Chondrocyte (in vitro differentiated cells): ENCODE data around the gene GLYR1. TPM values are rescaled to one million over a fixed set of nuclear protein-coding genes. Genes with fewer than 3 reads are reported as not detected.

Experiments used
- DNase-seq: peaks from one replicate; pipeline ENCODE4 v3.0.0; 2021; ENCODE audit warnings: mixed read lengths, low spot score
- H3K27ac Mint-ChIP-seq: one replicate; pipeline ENCODE4 v1.8.0; 2021; ENCODE audit warnings: mild to moderate bottlenecking, moderate library complexity, mixed read lengths; ENCODE audit not compliant: unreplicated experiment
- H3K27me3 Mint-ChIP-seq: 2 replicates; pipeline ENCODE4 v1.8.0; 2021; ENCODE audit warnings: low read depth, mixed read lengths
- H3K36me3 Mint-ChIP-seq: 2 replicates; pipeline ENCODE4 v1.8.0; 2021; ENCODE audit warnings: low read depth, mixed read lengths
- H3K4me1 Mint-ChIP-seq: 2 replicates; pipeline ENCODE4 v1.8.0; 2021; ENCODE audit warnings: low read depth, mild to moderate bottlenecking, mixed read lengths
- H3K4me3 Mint-ChIP-seq: one replicate; pipeline ENCODE4 v1.8.0; 2021; ENCODE audit warnings: mild to moderate bottlenecking, moderate library complexity, mixed read lengths; ENCODE audit not compliant: unreplicated experiment
- H3K9me3 Mint-ChIP-seq: 2 replicates; pipeline ENCODE4 v1.8.0; 2021; ENCODE audit warnings: low read depth, mixed read lengths
- total RNA-seq: library from RNA; stranded (reverse); gene quantifications from 3 replicates; pipeline ENCODE4 v1.2.1, GENCODE V29; 2021
- TF ChIP-seq, protein P1 (sequence below): fragments of 200-600 bp; sonication (generic); IDR thresholded peaks from 2 replicates; pipeline ENCODE4 v1.5.0; 2021; ENCODE audit warnings: antibody characterized with exemption, mild to moderate bottlenecking, moderate library complexity

Gene GLYR1
- total RNA-seq, 1 donor from 2014 or later, result 56.8 TPM

DNA sequence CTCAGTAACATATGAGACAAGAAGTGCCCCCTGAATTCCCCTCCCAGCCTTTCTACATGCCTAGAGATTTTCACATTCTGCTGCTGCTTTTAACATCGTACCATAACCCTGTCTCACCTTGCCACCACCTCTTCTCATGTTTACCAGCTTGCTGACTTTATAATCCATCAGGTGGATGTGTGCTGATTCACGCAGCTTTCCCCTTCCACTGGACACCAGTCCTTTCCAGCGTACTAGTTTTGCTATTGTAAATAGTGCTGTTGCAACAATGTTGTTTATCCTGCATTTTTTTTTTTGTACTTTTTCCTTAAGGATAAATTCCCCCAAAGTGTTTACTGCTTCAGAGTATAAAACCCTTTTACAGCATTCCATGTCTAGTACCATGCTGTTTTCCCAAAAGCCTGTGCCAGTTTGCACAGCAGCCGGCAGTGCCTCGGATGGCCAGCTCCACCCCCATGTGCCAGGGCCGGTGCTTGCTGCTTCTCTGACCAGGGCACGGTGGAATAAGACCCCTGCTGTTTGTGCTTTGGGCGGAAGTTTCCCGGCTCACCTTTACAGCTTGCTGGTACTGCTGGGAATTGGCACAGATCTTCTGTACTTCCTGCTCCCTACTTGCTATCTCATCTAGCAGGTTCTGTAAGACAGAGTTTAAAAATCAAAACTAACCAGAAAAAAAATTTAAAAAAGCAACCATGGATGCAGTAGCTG is 41.5 kb upstream of the GLYR1 start:
- peaks cover 6% of the 10 kb centered on the region for H3K4me1 Mint-ChIP-seq
- TF ChIP-seq, protein P1, sequence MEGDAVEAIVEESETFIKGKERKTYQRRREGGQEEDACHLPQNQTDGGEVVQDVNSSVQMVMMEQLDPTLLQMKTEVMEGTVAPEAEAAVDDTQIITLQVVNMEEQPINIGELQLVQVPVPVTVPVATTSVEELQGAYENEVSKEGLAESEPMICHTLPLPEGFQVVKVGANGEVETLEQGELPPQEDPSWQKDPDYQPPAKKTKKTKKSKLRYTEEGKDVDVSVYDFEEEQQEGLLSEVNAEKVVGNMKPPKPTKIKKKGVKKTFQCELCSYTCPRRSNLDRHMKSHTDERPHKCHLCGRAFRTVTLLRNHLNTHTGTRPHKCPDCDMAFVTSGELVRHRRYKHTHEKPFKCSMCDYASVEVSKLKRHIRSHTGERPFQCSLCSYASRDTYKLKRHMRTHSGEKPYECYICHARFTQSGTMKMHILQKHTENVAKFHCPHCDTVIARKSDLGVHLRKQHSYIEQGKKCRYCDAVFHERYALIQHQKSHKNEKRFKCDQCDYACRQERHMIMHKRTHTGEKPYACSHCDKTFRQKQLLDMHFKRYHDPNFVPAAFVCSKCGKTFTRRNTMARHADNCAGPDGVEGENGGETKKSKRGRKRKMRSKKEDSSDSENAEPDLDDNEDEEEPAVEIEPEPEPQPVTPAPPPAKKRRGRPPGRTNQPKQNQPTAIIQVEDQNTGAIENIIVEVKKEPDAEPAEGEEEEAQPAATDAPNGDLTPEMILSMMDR, result no peak
- peaks cover 31% of the 10 kb centered on the region for H3K36me3 Mint-ChIP-seq
- H3K4me3 Mint-ChIP-seq, result no peak overlapping the region
- no peak overlapping the region for H3K27ac Mint-ChIP-seq
- no peaks in the 10 kb centered on the region for H3K9me3 Mint-ChIP-seq
- no peak for DNase-seq
- no peaks in the 10 kb centered on the region for H3K27me3 Mint-ChIP-seq

DNA sequence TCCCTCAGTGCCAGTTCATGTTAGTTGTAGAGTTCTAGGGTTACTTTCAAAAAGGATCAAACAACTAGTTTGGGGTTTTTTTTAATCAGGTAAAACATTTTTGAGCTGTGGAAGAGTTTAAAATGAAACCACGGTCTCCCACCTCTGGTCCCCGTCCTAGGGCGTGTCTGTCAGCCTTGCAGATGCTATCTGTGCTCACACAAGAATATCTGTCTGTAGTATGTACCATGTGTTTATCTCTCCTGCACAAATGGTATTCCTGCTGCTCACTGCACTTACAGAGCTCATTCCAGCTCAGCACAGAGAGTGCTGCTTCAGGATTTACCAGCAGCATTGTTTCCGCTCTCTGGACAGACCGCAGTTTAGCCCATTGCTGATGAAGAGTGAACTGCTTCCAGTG is 39.1 kb upstream of the GLYR1 start:
- H3K36me3 Mint-ChIP-seq, result peaks cover 36% of the 10 kb centered on the region
- no peak for DNase-seq
- H3K27me3 Mint-ChIP-seq, result no peaks in the 10 kb centered on the region
- peaks cover 25% of the 10 kb centered on the region for H3K4me1 Mint-ChIP-seq
- TF ChIP-seq, protein P1, result no peak
- H3K27ac Mint-ChIP-seq, result no peak overlapping the region
- no peak overlapping the region for H3K4me3 Mint-ChIP-seq
- no peaks in the 10 kb centered on the region for H3K9me3 Mint-ChIP-seq

DNA sequence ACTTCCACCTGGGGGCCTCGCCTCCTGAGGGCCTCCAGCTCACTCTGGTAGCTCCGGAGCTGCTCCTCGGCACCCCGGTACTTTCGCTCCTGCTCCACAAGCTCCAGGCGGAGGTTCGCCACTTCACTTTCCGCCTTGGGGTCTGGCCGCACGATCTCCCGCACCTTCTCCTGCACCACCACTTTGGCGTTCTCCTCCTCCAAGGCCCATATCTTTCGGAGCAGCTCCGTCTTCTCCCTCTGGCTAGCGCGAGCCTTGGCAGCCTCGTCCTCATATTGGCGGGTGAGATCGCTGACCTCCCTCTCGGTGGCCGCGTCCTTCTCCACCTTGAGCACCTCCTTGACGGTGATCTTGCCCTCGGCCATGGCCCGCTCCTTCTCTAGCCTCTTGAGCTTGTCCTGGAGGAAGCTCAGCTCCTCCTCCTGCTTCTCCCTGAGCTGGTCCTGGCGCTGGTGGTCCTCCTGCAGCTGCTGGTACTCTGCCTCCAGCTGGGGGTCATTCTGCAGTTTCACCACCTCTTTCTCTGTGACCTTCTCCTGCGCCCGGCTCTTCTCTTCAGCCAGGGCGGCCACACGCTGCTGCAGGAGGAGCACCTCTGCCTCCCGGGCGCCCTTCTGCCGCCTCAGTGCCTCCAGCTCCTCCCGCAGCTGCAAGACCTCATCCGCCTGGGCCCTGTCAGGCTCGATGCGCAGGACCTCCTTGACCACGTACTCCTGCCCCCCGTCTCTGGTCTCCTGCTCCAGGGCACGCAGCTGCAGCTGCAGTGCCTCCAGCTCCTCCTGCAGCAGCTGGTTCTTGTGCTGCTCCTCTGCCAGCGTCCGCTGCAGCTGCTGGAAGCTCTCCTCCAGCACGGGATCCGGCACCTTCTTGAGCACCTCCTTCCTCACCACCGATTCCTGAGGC is 38.1 kb upstream of the GLYR1 start:
- TF ChIP-seq, protein P1, result no peak
- H3K27me3 Mint-ChIP-seq, result no peaks in the 10 kb centered on the region
- no peak overlapping the region for H3K4me3 Mint-ChIP-seq
- H3K36me3 Mint-ChIP-seq, result peaks cover 38% of the 10 kb centered on the region
- H3K9me3 Mint-ChIP-seq, result no peaks in the 10 kb centered on the region
- H3K27ac Mint-ChIP-seq, result no peak overlapping the region
- no peak for DNase-seq
- peaks cover 26% of the 10 kb centered on the region for H3K4me1 Mint-ChIP-seq

DNA sequence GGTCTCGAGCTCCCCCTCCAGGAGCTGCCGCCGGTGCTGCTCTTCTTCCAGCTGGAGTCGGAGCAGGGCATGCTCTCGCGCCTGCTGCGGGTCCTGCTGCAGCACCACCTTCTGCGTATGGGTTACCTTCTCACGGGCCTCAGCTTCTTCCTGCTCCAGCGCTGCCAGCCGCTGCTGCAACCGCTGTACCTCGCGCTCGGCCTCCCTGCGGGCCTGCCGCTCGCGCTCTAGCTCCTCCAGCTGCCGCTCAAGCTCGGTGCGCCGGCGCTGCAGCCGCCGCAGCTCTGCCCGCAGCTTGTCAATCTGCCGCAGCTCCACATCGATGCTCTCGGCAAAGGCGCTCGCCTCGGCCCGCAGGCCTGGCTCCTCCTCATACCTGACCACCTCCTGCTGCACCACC is 37.1 kb upstream of the GLYR1 start:
- peaks cover 44% of the 10 kb centered on the region for H3K36me3 Mint-ChIP-seq
- H3K27me3 Mint-ChIP-seq, result no peaks in the 10 kb centered on the region
- no peak overlapping the region for H3K27ac Mint-ChIP-seq
- TF ChIP-seq, protein P1, result no peak
- H3K9me3 Mint-ChIP-seq, result no peaks in the 10 kb centered on the region
- no peak overlapping the region for H3K4me3 Mint-ChIP-seq
- H3K4me1 Mint-ChIP-seq, result peaks cover 26% of the 10 kb centered on the region
- no peak for DNase-seq

DNA sequence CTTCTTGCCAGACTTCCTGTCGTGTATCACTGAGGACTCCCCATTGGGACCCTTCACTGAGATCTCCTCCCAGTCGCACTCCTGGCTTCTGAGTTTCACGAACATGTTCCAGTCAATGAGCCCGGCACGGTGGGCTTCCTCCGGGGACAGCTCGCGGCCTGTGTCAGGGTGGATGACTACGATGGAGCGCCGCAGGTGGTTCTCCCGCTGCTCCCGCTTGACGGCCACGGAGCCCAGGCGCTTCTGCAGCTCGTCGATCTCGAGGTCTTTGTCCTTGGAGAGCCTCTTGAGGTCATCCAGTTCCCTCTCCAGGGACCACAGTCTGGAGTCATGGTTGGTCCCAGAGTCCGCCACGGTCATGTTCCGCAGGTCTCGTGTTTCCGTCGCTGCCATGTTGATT is 36.4 kb upstream of the GLYR1 start:
- H3K36me3 Mint-ChIP-seq, result peaks cover 46% of the 10 kb centered on the region

More for the DNA sequence above, 36.4 kb upstream of the GLYR1 start:
- H3K27ac Mint-ChIP-seq, result no peak overlapping the region
- TF ChIP-seq, protein P1, result no peak
- H3K4me1 Mint-ChIP-seq, result peaks cover 26% of the 10 kb centered on the region
- no peaks in the 10 kb centered on the region for H3K27me3 Mint-ChIP-seq
- DNase-seq, result no peak
- no peak overlapping the region for H3K4me3 Mint-ChIP-seq
- no peaks in the 10 kb centered on the region for H3K9me3 Mint-ChIP-seq
